ENCODE data around the gene UBAC2. TPM values are rescaled to one million over a fixed set of nuclear protein-coding genes. Genes with fewer than 3 reads are reported as not detected.
"Not testable (repeated sequence)": the region's sequence is repeated elsewhere in the genome, so short reads cannot be mapped to it uniquely, and the experiment has no call there.

Gene UBAC2
- total and polyA plus RNA-seq, 2 of the 4 experiments (the other 2 are of a cell fraction): 20.8 to 36.3 TPM

GRCh38 chr13:99409461-99410083 is 208.9 kb downstream of the UBAC2 start:
- H4K8ac ChIP-seq (ENCODE audit: low read depth in 2 of 2, low read length in 2 of 2); POLR2A ChIA-PET (ENCODE audit: unreplicated experiment); H3K79me1 ChIP-seq (ENCODE audit: low read depth in 1 of 2, low read length in 2 of 2); H3K27ac ChIP-seq (ENCODE audit: insufficient read depth, low read length); H2AK9ac ChIP-seq (replicated peaks; ENCODE audit: low read depth, low read length, poor library complexity); H3K9me3 ChIP-seq (ENCODE audit: control insufficient read depth, insufficient read depth, low read length); H3K18ac ChIP-seq (ENCODE audit: low read depth, low read length); dilution Hi-C loops (cut with HindIII; ENCODE audit: low sequenced_read_pairs, unreplicated experiment); DNase-seq; H3K23ac ChIP-seq (ENCODE audit: low read depth, low read length); H3K4me1 ChIP-seq (ENCODE audit: control insufficient read depth, insufficient read depth, low read length); ATAC-seq (ENCODE audit: low read depth); H2BK5ac ChIP-seq (ENCODE audit: low read depth, low read length, poor library complexity, severe bottlenecking); intact Hi-C loops (cut with micrococcal nuclease); BruUV-seq (replicated peaks); H4K20me1 ChIP-seq (ENCODE audit: insufficient read depth, low read length); H2BK20ac ChIP-seq (ENCODE audit: low read depth, low read length); H3K36me3 ChIP-seq (ENCODE audit: control insufficient read depth, insufficient read depth, low read length); H3K9me1 ChIP-seq (ENCODE audit: insufficient read depth, low read length); H2BK120ac ChIP-seq (ENCODE audit: low read depth, low read length); H2AK5ac ChIP-seq (ENCODE audit: low read depth, low read length); H3K56ac ChIP-seq (ENCODE audit: extremely low read depth, insufficient read depth, low read length); H3K9ac ChIP-seq (ENCODE audit: low read depth, low read length); H2AFZ ChIP-seq (replicated peaks; ENCODE audit: low read length, poor library complexity); CTCF ChIA-PET; H3K4me3 ChIP-seq (ENCODE audit: insufficient read depth, low read depth, low read length); H3K14ac ChIP-seq (replicated peaks; ENCODE audit: low read depth, low read length); in situ Hi-C loops (cut with MboI; ENCODE audit: low sequenced_read_pairs); H4K5ac ChIP-seq (ENCODE audit: low read depth, low read length); H4K91ac ChIP-seq (ENCODE audit: insufficient read depth, low read depth, low read length); H3K4me2 ChIP-seq (ENCODE audit: low read depth, low read length); H3K4ac ChIP-seq (ENCODE audit: low read depth, low read length); H2BK15ac ChIP-seq (ENCODE audit: low read depth, low read length): not testable (repeated sequence)
- peaks cover 42% of the 10 kb centered on the region for H3K27me3 ChIP-seq (ENCODE audit: control insufficient read depth, insufficient read depth, low read length)
- 57% methylated on average over 2 of the region's 11 CpGs; no CpG with 5 or more reads in 1 of the 2 experiments for WGBS, 2 experiments (ENCODE audit: extremely low coverage in 2 of 2, insufficient read length in 1 of 2)

DNA sequence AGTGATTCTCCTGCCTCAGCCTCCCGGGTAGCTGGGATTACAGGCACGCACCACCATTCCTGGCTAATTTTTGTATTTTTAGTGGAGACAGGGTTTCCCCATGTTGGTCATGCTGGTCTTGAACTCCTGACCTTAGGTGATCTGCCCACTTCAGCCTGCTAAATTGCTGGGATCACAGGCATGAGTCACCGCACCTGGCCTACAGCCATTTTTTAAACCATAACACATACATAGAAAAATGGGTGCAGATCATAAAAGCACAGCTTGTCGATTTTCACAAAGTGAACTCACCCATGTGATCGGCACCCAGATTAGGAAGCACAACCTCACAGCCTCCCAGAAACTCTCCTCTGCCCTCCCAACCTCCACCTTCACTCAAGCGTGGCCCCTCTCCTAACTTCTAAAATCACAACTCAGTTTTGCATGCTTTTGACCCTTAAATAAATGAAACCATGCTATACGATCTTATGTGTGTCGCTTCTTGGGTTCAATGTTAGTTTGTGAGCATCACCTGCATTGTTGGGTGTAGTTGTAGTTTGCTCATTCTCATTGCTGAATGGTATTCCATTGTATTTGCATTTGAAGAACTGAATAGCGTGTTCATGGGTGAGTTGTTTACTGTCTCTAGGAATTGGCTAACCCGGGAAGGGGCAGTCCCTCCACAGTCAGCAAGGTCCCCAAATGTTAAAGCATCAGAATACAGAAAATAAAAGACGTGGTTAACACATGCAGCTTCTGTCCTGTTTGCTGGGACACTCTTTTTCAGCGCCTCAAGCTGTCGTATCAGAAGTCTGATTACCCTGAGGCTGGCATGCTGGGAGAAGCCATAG is 210.2 kb downstream of the UBAC2 start:
- WGBS, 2 experiments (ENCODE audit: extremely low coverage in 2 of 2, insufficient read length in 1 of 2): 100% methylated on average over 1 of the region's 13 CpGs; no CpG with 5 or more reads in 1 of the 2 experiments
- in situ Hi-C loops (cut with MboI; ENCODE audit: low sequenced_read_pairs); H3K4me1 ChIP-seq (ENCODE audit: control insufficient read depth, insufficient read depth, low read length); H4K5ac ChIP-seq (ENCODE audit: low read depth, low read length); H2BK20ac ChIP-seq (ENCODE audit: low read depth, low read length); H3K9me1 ChIP-seq (ENCODE audit: insufficient read depth, low read length); H3K4ac ChIP-seq (ENCODE audit: low read depth, low read length); H2BK5ac ChIP-seq (ENCODE audit: low read depth, low read length, poor library complexity, severe bottlenecking); H3K4me2 ChIP-seq (ENCODE audit: low read depth, low read length); H3K79me1 ChIP-seq (ENCODE audit: low read depth in 1 of 2, low read length in 2 of 2); ATAC-seq (ENCODE audit: low read depth); H2BK120ac ChIP-seq (ENCODE audit: low read depth, low read length); H2AK9ac ChIP-seq (replicated peaks; ENCODE audit: low read depth, low read length, poor library complexity); H3K4me3 ChIP-seq (ENCODE audit: insufficient read depth, low read depth, low read length); H3K36me3 ChIP-seq (ENCODE audit: control insufficient read depth, insufficient read depth, low read length); dilution Hi-C loops (cut with HindIII; ENCODE audit: low sequenced_read_pairs, unreplicated experiment); H3K14ac ChIP-seq (replicated peaks; ENCODE audit: low read depth, low read length); H2AFZ ChIP-seq (replicated peaks; ENCODE audit: low read length, poor library complexity); POLR2A ChIA-PET (ENCODE audit: unreplicated experiment); H3K9ac ChIP-seq (ENCODE audit: low read depth, low read length); H3K18ac ChIP-seq (ENCODE audit: low read depth, low read length); H4K8ac ChIP-seq (ENCODE audit: low read depth in 2 of 2, low read length in 2 of 2); BruUV-seq (replicated peaks); intact Hi-C loops (cut with micrococcal nuclease); H2BK15ac ChIP-seq (ENCODE audit: low read depth, low read length); DNase-seq; H4K20me1 ChIP-seq (ENCODE audit: insufficient read depth, low read length); H4K91ac ChIP-seq (ENCODE audit: insufficient read depth, low read depth, low read length); H3K9me3 ChIP-seq (ENCODE audit: control insufficient read depth, insufficient read depth, low read length); H2AK5ac ChIP-seq (ENCODE audit: low read depth, low read length); H3K27ac ChIP-seq (ENCODE audit: insufficient read depth, low read length); CTCF ChIA-PET; H3K23ac ChIP-seq (ENCODE audit: low read depth, low read length); H3K56ac ChIP-seq (ENCODE audit: extremely low read depth, insufficient read depth, low read length): not testable (repeated sequence)
- peaks cover 30% of the 10 kb centered on the region for H3K27me3 ChIP-seq (ENCODE audit: control insufficient read depth, insufficient read depth, low read length)

All from IMR-90 (cell line).